Dermis blood vessel endothelial cell (primary cell): ENCODE measurements around the gene TMEM236. TPM values are rescaled to one million over a fixed set of nuclear protein-coding genes. Genes with fewer than 3 reads are reported as not detected.

Source experiments
- DNase-seq: peaks from one replicate; pipeline ENCODE4 v3.0.0; 2010
- total RNA-seq: library from RNA; depleted of rRNA; stranded (reverse); fragments of >200 nt; gene quantifications from 2 replicates; pipeline ENCODE4 v1.2.3, GENCODE V29; 2014

TMEM236 gene
- total RNA-seq, 1 donor from 2014 or later: 0.17 TPM

- peak; percentile 75 for DNase-seq
Observed at GRCh38 chr10:17742918-17743317, 9.1 kb upstream of the TMEM236 start.

GRCh38 chr10:17743437-17743836, 8.6 kb upstream of the TMEM236 start:
- DNase-seq: no peak

GRCh38 chr10:17744341-17744861, 7.6 kb upstream of the TMEM236 start:
- DNase-seq: peak; percentile 74

GRCh38 chr10:17747883-17748550, 4.0 kb upstream of the TMEM236 start:
- no peak for DNase-seq

- no peak for DNase-seq
Observed at GRCh38 chr10:17749890-17750289, 2.1 kb upstream of the TMEM236 start.

GRCh38 chr10:17756557-17757217, 4.7 kb downstream of the TMEM236 start:
- peak; percentile 41 for DNase-seq

GRCh38 chr10:17758200-17758599, 6.2 kb downstream of the TMEM236 start:
- peak; percentile 54 for DNase-seq

- DNase-seq: peak; percentile 70
Observed at GRCh38 chr10:17758896-17759295, 6.9 kb downstream of the TMEM236 start.

- DNase-seq: no peak
Observed at GRCh38 chr10:17764142-17764541, 12.1 kb downstream of the TMEM236 start.

- DNase-seq: no peak
Observed at GRCh38 chr10:17765602-17766001, 13.6 kb downstream of the TMEM236 start.

GRCh38 chr10:17766731-17767130, 14.7 kb downstream of the TMEM236 start:
- peak; percentile 38 for DNase-seq

- DNase-seq: peak; percentile 48
Observed at GRCh38 chr10:17768496-17768895, 16.5 kb downstream of the TMEM236 start.

- DNase-seq: peak; percentile 87
Observed at GRCh38 chr10:17768957-17769356, 17.0 kb downstream of the TMEM236 start.

- DNase-seq: no peak
Observed at GRCh38 chr10:17771017-17771416, 19.0 kb downstream of the TMEM236 start.

GRCh38 chr10:17779784-17780183, 27.8 kb downstream of the TMEM236 start:
- peak; percentile 61 for DNase-seq

- DNase-seq: no peak
Observed at GRCh38 chr10:17780727-17781126, 28.7 kb downstream of the TMEM236 start.

GRCh38 chr10:17781856-17782255, 29.9 kb downstream of the TMEM236 start:
- DNase-seq: no peak

GRCh38 chr10:17782921-17783665, 31.1 kb downstream of the TMEM236 start:
- peak; percentile 97 for DNase-seq

GRCh38 chr10:17783751-17784150, 31.8 kb downstream of the TMEM236 start:
- no peak for DNase-seq

- DNase-seq: peak; percentile 11
Observed at GRCh38 chr10:17784688-17785087, 32.7 kb downstream of the TMEM236 start.

- DNase-seq: no peak
Observed at GRCh38 chr10:17785276-17785930, 33.4 kb downstream of the TMEM236 start.

GRCh38 chr10:17787087-17787961, 35.3 kb downstream of the TMEM236 start:
- DNase-seq: peak; percentile 75
